Upper lobe of left lung (tissue), 6 donors: ENCODE data around the gene OR5M8. TPM values are rescaled to one million over a fixed set of nuclear protein-coding genes. Genes with fewer than 3 reads are reported as not detected.

Experiments used
- ATAC-seq, 2 donors: fragments of 200-7000 bp; cut with Tn5 transposase; one replicate each; pipeline ENCODE4 v1.9.1; 2022; ENCODE audit warnings: mild to moderate bottlenecking in 2 of 2, moderate library complexity in 2 of 2; ENCODE audit not compliant: low FRiP score in 2 of 2
- DNase-seq, 2 donors: peaks; one replicate each; pipeline ENCODE4 v3.0.0-alpha.2; 2019 to 2020
- H3K27ac ChIP-seq, 4 donors: fragments of 200-600 bp; sonication (generic); one replicate each; pipeline ENCODE4 v1.5.1; 2016 to 2019
- H3K27me3 ChIP-seq, 4 donors: fragments of 200-600 bp; sonication (generic); one replicate each; pipeline ENCODE4 v1.5.1; 2017 to 2019
- H3K36me3 ChIP-seq, 4 donors: fragments of 200-600 bp; sonication (generic); one replicate each; pipeline ENCODE4 v1.5.1; 2016 to 2019
- H3K4me1 ChIP-seq, 4 donors: fragments of 200-600 bp; sonication (generic); one replicate each; pipeline ENCODE4 v1.5.1; 2018 to 2019
- H3K4me3 ChIP-seq, 4 donors: fragments of 200-600 bp; sonication (generic); one replicate each; pipeline ENCODE4 v1.5.1; 2017 to 2019; ENCODE audit warnings: mild to moderate bottlenecking in 2 of 4, moderate library complexity in 1 of 4
- H3K9me3 ChIP-seq, 4 donors: fragments of 200-600 bp; sonication (generic); one replicate each; pipeline ENCODE4 v1.5.1; 2018 to 2019
- CTCF ChIP-seq, 6 experiments: fragments of 450-650 bp in 4 of 6; fragments of 200-600 bp in 2 of 6; sonication (generic) in 2 of 6; IDR thresholded peaks; one replicate each; pipeline ENCODE4 v1.5.1; 2016 to 2019; ENCODE audit warnings: antibody characterized with exemption in 6 of 6
- EP300 ChIP-seq, 4 donors: sonication (generic); formaldehyde crosslinking; IDR thresholded peaks; one replicate each; pipeline ENCODE4 v1.5.1; 2017; ENCODE audit warnings: antibody characterized with exemption in 4 of 4, control low read depth in 2 of 4
- POLR2A ChIP-seq, 4 donors: fragments of 450-650 bp; IDR thresholded peaks; one replicate each; pipeline ENCODE4 v1.5.1; 2016 to 2017; ENCODE audit warnings: antibody characterized with exemption in 4 of 4, mild to moderate bottlenecking in 2 of 4
- POLR2AphosphoS5 ChIP-seq, 2 donors: sonication (generic); formaldehyde crosslinking; IDR thresholded peaks; one replicate each; pipeline ENCODE4 v1.5.1; 2017; ENCODE audit warnings: antibody characterized with exemption in 2 of 2
- WGBS, 2 donors: methylation state at CpG; one replicate each; pipeline ENCODE4 v1.1.5; 2017 to 2018; 5-methylcytosine and 5-hydroxymethylcytosine counted together
- total RNA-seq, 6 donors: library from RNA; depleted of rRNA in 4 of 6; stranded (reverse); fragments of >200 nt in 4 of 6; gene quantifications; one replicate each; pipeline versions ENCODE4 v1.1.0 to v1.2.1, GENCODE V29; 2016 to 2021
- donor health status: DM: no; HTN: no; CAD: no; lungs with moderate emphysema.
- donor health status: DM: no; HTN: yes; CAD: no; lungs with severe emphysema.

Gene OR5M8
- total RNA-seq, 6 donors from 2014 or later = not detected

- no peak for ATAC-seq
- TF ChIP-seq POLR2A (IDR thresholded peaks at IDR 0.05) (no peak), EP300 (IDR thresholded peaks at IDR 0.05) (no peak), CTCF (IDR thresholded peaks at IDR 0.05) (no peak), POLR2AphosphoS5 (IDR thresholded peaks at IDR 0.05) (no peak)
- 79 to 87% methylated on average over 6 of the region's 6 CpGs for WGBS, 2 donors
- no peaks in the 10 kb centered on the region for H3K9me3 ChIP-seq
- H3K4me1 ChIP-seq = no peaks in the 10 kb centered on the region
- no peak within 1 kb of the TSS for H3K27ac ChIP-seq
- no peaks in the 10 kb centered on the region for H3K27me3 ChIP-seq
- DNase-seq = no peak
- H3K36me3 ChIP-seq = no peaks in the 10 kb centered on the region
- H3K4me3 ChIP-seq = no peak within 1 kb of the TSS
Observed at GRCh38 chr11:56473252-56473651, 17.9 kb downstream of the OR5M8 start, which contains the start of gene OR5M3. Gene OR5M3 (minus strand): TSS chr11:56473352. CDS start chr11:56470497, 2,855 bp downstream.

- no peaks in the 10 kb centered on the region for H3K9me3 ChIP-seq
- H3K4me1 ChIP-seq = no peaks in the 10 kb centered on the region
- DNase-seq (no peak), ATAC-seq (no peak)
- no peak overlapping the region for H3K27ac ChIP-seq
- no peak overlapping the region for H3K4me3 ChIP-seq
- no peaks in the 10 kb centered on the region for H3K27me3 ChIP-seq
- TF ChIP-seq POLR2AphosphoS5 (IDR thresholded peaks at IDR 0.05) = no peak
- TF ChIP-seq POLR2A (IDR thresholded peaks at IDR 0.05) = no peak
- no peak for TF ChIP-seq EP300 (IDR thresholded peaks at IDR 0.05)
- TF ChIP-seq CTCF (IDR thresholded peaks at IDR 0.05) = no peak
- 76 to 79% methylated on average over 1 of the region's 1 CpG for WGBS, 2 donors
- H3K36me3 ChIP-seq = no peaks in the 10 kb centered on the region
Observed at GRCh38 chr11:56457076-56457475, 34.1 kb downstream of the OR5M8 start.

- no peak overlapping the region for H3K4me3 ChIP-seq
- ATAC-seq (no peak), DNase-seq (no peak)
- H3K27ac ChIP-seq = no peak overlapping the region
- no peaks in the 10 kb centered on the region for H3K36me3 ChIP-seq
- WGBS, 2 donors = 70 to 74% methylated on average over 4 of the region's 4 CpGs
- H3K27me3 ChIP-seq = no peaks in the 10 kb centered on the region
- H3K9me3 ChIP-seq = no peaks in the 10 kb centered on the region
- no peaks in the 10 kb centered on the region for H3K4me1 ChIP-seq
- TF ChIP-seq POLR2A (IDR thresholded peaks at IDR 0.05) (no peak), POLR2AphosphoS5 (IDR thresholded peaks at IDR 0.05) (no peak), EP300 (IDR thresholded peaks at IDR 0.05) (no peak), CTCF (IDR thresholded peaks at IDR 0.05) (no peak)
Observed at GRCh38 chr11:56453521-56453920, 37.6 kb downstream of the OR5M8 start.

Other genes starting within 250 kb of the OR5M8 start
- gene OR5T3, start 239.1 kb downstream of the OR5M8 start, total RNA-seq = not detected
- not detected for gene OR5T1, start 217.2 kb downstream of the OR5M8 start, total RNA-seq
- not detected for gene OR8H1, start 199.1 kb downstream of the OR5M8 start, total RNA-seq
- gene OR8K3, start 176.2 kb downstream of the OR5M8 start, total RNA-seq = not detected
- gene OR8K1, start 145.3 kb downstream of the OR5M8 start, total RNA-seq = not detected
- not detected for gene OR8J1, start 137.1 kb downstream of the OR5M8 start, total RNA-seq
- gene OR8U1, start 115.7 kb downstream of the OR5M8 start, total RNA-seq = not detected
- not detected for gene OR5AL1, start 78.7 kb downstream of the OR5M8 start, total RNA-seq
- not detected for gene OR5M3, start 18.0 kb downstream of the OR5M8 start, total RNA-seq
- not detected for gene OR5M11, start 51.9 kb upstream of the OR5M8 start, total RNA-seq
- gene OR5M10, start 86.4 kb upstream of the OR5M8 start, total RNA-seq = not detected
- not detected for gene OR5M1, start 123.5 kb upstream of the OR5M8 start, total RNA-seq
- not detected for gene OR5AP2, start 151.1 kb upstream of the OR5M8 start, total RNA-seq
- gene OR5AR1, start 172.3 kb upstream of the OR5M8 start, total RNA-seq = not detected
- gene OR9G1, start 207.7 kb upstream of the OR5M8 start, total RNA-seq = not detected